Heart left ventricle (tissue), 16 donors: Measurements from ENCODE around the gene POLR1D. TPM values are rescaled to one million over a fixed set of nuclear protein-coding genes. Genes with fewer than 3 reads are reported as not detected.

ENCODE experiments used
- ATAC-seq, 4 donors: fragments of 200-7000 bp; cut with Tn5 transposase; one replicate each; pipeline ENCODE4 v1.9.1; 2020 to 2022; ENCODE audit warnings: moderate library complexity in 4 of 4, mild to moderate bottlenecking in 3 of 4, moderate number of reproducible peaks in 1 of 4
- DNase-seq, 5 donors: peaks; one replicate each; pipeline ENCODE4 v3.0.0-alpha.2; 2020
- H3K27ac ChIP-seq, 12 donors: fragments of 200-600 bp; sonication (generic) in 4 of 12; one replicate each; pipeline versions ENCODE4 v1.5.0 to v1.8.0; 2016 to 2022; ENCODE audit warnings: mild to moderate bottlenecking in 2 of 12
- H3K27me3 ChIP-seq, 9 donors: fragments of 200-600 bp; sonication (generic) in 2 of 9; one replicate each; pipeline versions ENCODE4 v1.5.1 to v1.8.0; 2016 to 2022; ENCODE audit warnings: mild to moderate bottlenecking in 3 of 9
- H3K36me3 ChIP-seq, 9 donors: fragments of 200-600 bp; sonication (generic) in 2 of 9; one replicate each; pipeline versions ENCODE4 v1.5.0 to v1.8.0; 2018 to 2022; ENCODE audit warnings: mild to moderate bottlenecking in 2 of 9
- H3K4me1 ChIP-seq, 12 donors: fragments of 200-600 bp; sonication (generic) in 4 of 12; one replicate each; pipeline versions ENCODE4 v1.5.0 to v1.8.0; 2016 to 2022; ENCODE audit warnings: mild to moderate bottlenecking in 3 of 12
- H3K4me3 ChIP-seq, 12 donors: fragments of 200-600 bp; sonication (generic) in 4 of 12; one replicate each; pipeline versions ENCODE4 v1.5.0 to v1.8.0; 2017 to 2022; ENCODE audit warnings: mild to moderate bottlenecking in 9 of 12, moderate library complexity in 4 of 12
- H3K9me3 ChIP-seq, 12 donors: fragments of 200-600 bp; sonication (generic) in 4 of 12; one replicate each; pipeline versions ENCODE4 v1.5.0 to v1.8.0; 2016 to 2022; ENCODE audit warnings: mild to moderate bottlenecking in 1 of 12
- CTCF ChIP-seq, 12 donors: fragments of 200-600 bp; sonication (generic) in 4 of 12; IDR thresholded peaks; one replicate each; pipeline versions ENCODE4 v1.5.0 to v1.8.0; 2018 to 2022; ENCODE audit warnings: antibody characterized with exemption in 12 of 12, mild to moderate bottlenecking in 5 of 12
- POLR2A ChIP-seq, 2 donors: fragments of 450-650 bp; IDR thresholded peaks; one replicate each; pipeline ENCODE4 v1.6.1; 2017; ENCODE audit warnings: antibody characterized with exemption in 2 of 2, mild to moderate bottlenecking in 2 of 2, moderate library complexity in 2 of 2
- WGBS, 4 donors: extraction: QIAGEN DNeasy Blood & Tissue Kit in 2 of 4; methylation state at CpG; one replicate each; pipeline versions ENCODE4 v1.1.5 to v1.1.7; 2013 to 2018; 5-methylcytosine and 5-hydroxymethylcytosine counted together
- intact Hi-C, 10 donors: fragments of 100-400 bp; cut with DNase I; formaldehyde crosslinking; loops; one replicate each; pipeline versions ENCODE4 v1.11.1 to v1.14.2; 2022
- long read RNA-seq, 3 donors: library from polyadenylated mRNA; unstranded; transcript quantifications; one replicate each; pipeline ENCODE4 v2.0.0, GENCODE V29; 2020 to 2021
- polyA plus RNA-seq, 2 donors: library from polyadenylated mRNA; stranded (reverse); fragments of 200-250 nt; gene quantifications; one replicate each; pipeline ENCODE4 v1.2.3, GENCODE V29; 2013
- total RNA-seq, 9 donors: library from RNA; depleted of rRNA in 2 of 9; stranded (reverse); fragments of >200 nt in 2 of 9; fragmentation: NEBNext Ultra II Directional in 3 of 9; extraction: Animal tissue kit (Norgen Biotek cat#: 25700) in 3 of 9; gene quantifications; one replicate each; pipeline versions ENCODE4 v1.1.0 to v1.2.4, GENCODE V29; 2016 to 2023
- donor health status: ischemic (EF 13 %, LVEDD 7.1; RV severe dilation, severe dysfunction).
- donor health status: healthy with polysubstance abuse.
- donor health status: DM: no; HTN: yes; CAD: no.
- donor health status: DM: no; HTN: no; CAD: no.
- donor health status: ischemic (EF 25% LVEDD 6.9; RV normal size, moderate dysfunction).
- donor health status: ischemic (EF 25% LVEDD 5.7; RV mildly dilated, moderate dysfunction).
- donor health status: healthy.
- donor health status: DM: yes; HTN: yes; CAD: no.
- donor health status: ischemic (EF 35%, LVEDD 5.7; RV mildly dilated, moderate dysfunction).
- donor health status: nonischemic (EF 11% LVEDD 7.7; RV severe dilation, severe dysfunction).
- donor health status: DM: yes; HTN: yes; CAD: no.
- donor health status: PGD.
- donor health status: ischemic (EF 29% LVEDD 5.4; RV normal size, mild dysfunction).
- donor health status: nonischemic (EF 23%, LVEDD 6.1; RV moderate dilation, normal function).

The POLR1D gene
- 100 to 1,000 TPM in 2 of 9 donors, 10 to 100 TPM in 7; 70.1 to 103 (median 87.4) TPM for total RNA-seq
- 100 to 1,000 TPM in 1 of 2 donors, 10 to 100 TPM in 1; 68.4 to 152 TPM for polyA plus RNA-seq
- long read RNA-seq, donor 1, transcript POLR1D-203 (3 exons, 2,036 nt): minor isoform, 12 of 52 reads
- long read RNA-seq, donor 1, transcript POLR1D-201 (2 exons, 1,166 nt): major isoform, 21 of 52 reads
- long read RNA-seq, donor 1, partial matches to known transcripts: 0 of 52 reads
- long read RNA-seq, donor 1, other reads (novel, unspliced or antisense): 17 of 52 reads
- long read RNA-seq, donor 2, transcript POLR1D-203 (3 exons, 2,036 nt): major isoform, 49 of 72 reads
- long read RNA-seq, donor 2, transcript POLR1D-201 (2 exons, 1,166 nt): minor isoform, 19 of 72 reads
- long read RNA-seq, donor 2, partial matches to known transcripts: 2 of 72 reads
- long read RNA-seq, donor 2, other reads (novel, unspliced or antisense): 0 of 72 reads
- long read RNA-seq, donor 3, transcript POLR1D-201 (2 exons, 1,166 nt): major isoform, 22 of 51 reads
- long read RNA-seq, donor 3, transcript POLR1D-203 (3 exons, 2,036 nt): minor isoform, 8 of 51 reads
- long read RNA-seq, donor 3, partial matches to known transcripts: 0 of 51 reads
- long read RNA-seq, donor 3, other reads (novel, unspliced or antisense): 20 of 51 reads

GRCh38 chr13:27621366-27622101, at the start of gene POLR1D:
POLR1D (plus strand) TSS chr13:27621892; CDS start chr13:27621984, 92 bp downstream.
- Histone ChIP-seq H3K4me3 (peak within 1 kb of the TSS; percentile 66 to 98 (median 90)), H3K4me1 (peaks cover 0 to 48% (median 33%) of the 10 kb centered on the region in 12 donors), H3K9me3 (no peaks in the 10 kb centered on the region), H3K36me3 (peaks cover 0 to 30% (median 5%) of the 10 kb centered on the region in 9 donors), H3K27me3 (no peaks in the 10 kb centered on the region), H3K27ac (peak within 1 kb of the TSS; percentile 72 to 98 (median 95))
- peak; percentile 79 to 90 (median 84) for DNase-seq
- 0% methylated on average over 29 to 71 of the region's 71 CpGs for WGBS, 4 donors
- ATAC-seq: peak; percentile 59 to 84 (median 82)
- TF ChIP-seq POLR2A (IDR thresholded peaks at IDR 0.05) (peak in 1 of 2 donors; percentile 58), CTCF (IDR thresholded peaks at IDR 0.05) (no peak)
- intact Hi-C loops: loop anchor here in 5 of 10 donors (2.0 to 10.0 kb wide), 8 partner anchors 39 to 197 kb away; partner anchors contain the start of genes MTIF3 (in 4 of the 5) and GTF3A (in 2 of the 5)

- H3K27me3 ChIP-seq: no peaks in the 10 kb centered on the region
- intact Hi-C loops: loop anchor here in 1 of 10 donors (5.0 kb wide), 1 partner anchor 45 kb away; no protein-coding TSS in a partner anchor
- H3K4me3 ChIP-seq: no peak overlapping the region
- H3K4me1 ChIP-seq: peaks cover 0 to 7% (median 0%) of the 10 kb centered on the region in 12 donors
- no peak overlapping the region for H3K27ac ChIP-seq
- no peaks in the 10 kb centered on the region for H3K9me3 ChIP-seq
- no peak for TF ChIP-seq CTCF (IDR thresholded peaks at IDR 0.05)
- DNase-seq (no peak), ATAC-seq (no peak)
- peaks cover 0 to 24% (median 18%) of the 10 kb centered on the region in 9 donors for H3K36me3 ChIP-seq
Measured at GRCh38 chr13:27572234-27572901, 49.3 kb upstream of the POLR1D start.

GRCh38 chr13:27573265-27573664, 48.4 kb upstream of the POLR1D start:
- TF ChIP-seq CTCF (IDR thresholded peaks at IDR 0.05) (no peak), POLR2A (IDR thresholded peaks at IDR 0.05) (no peak)
- Histone ChIP-seq H3K27ac (no peak overlapping the region), H3K36me3 (peaks cover 0 to 23% (median 9%) of the 10 kb centered on the region in 9 donors), H3K4me3 (no peak overlapping the region), H3K27me3 (no peaks in the 10 kb centered on the region), H3K9me3 (no peaks in the 10 kb centered on the region), H3K4me1 (peaks cover 0 to 7% (median under 1%) of the 10 kb centered on the region in 12 donors)
- 78 to 88% (median 82%) methylated on average over 2 of the region's 2 CpGs for WGBS, 4 donors
- no peak for ATAC-seq
- DNase-seq: no peak
- intact Hi-C loops: loop anchor here in 1 of 10 donors (5.0 kb wide), 1 partner anchor 44 kb away; no protein-coding TSS in a partner anchor
